ENCODE results near the gene PTPN11. TPM values are rescaled to one million over a fixed set of nuclear protein-coding genes. Genes with fewer than 3 reads are reported as not detected.

Gene PTPN11
- total and polyA plus RNA-seq, 2 of the 13 experiments (the other 11 are each of a cell fraction or from before 2014, with no cell fraction given), result 30.0 to 63.5 TPM

DNA sequence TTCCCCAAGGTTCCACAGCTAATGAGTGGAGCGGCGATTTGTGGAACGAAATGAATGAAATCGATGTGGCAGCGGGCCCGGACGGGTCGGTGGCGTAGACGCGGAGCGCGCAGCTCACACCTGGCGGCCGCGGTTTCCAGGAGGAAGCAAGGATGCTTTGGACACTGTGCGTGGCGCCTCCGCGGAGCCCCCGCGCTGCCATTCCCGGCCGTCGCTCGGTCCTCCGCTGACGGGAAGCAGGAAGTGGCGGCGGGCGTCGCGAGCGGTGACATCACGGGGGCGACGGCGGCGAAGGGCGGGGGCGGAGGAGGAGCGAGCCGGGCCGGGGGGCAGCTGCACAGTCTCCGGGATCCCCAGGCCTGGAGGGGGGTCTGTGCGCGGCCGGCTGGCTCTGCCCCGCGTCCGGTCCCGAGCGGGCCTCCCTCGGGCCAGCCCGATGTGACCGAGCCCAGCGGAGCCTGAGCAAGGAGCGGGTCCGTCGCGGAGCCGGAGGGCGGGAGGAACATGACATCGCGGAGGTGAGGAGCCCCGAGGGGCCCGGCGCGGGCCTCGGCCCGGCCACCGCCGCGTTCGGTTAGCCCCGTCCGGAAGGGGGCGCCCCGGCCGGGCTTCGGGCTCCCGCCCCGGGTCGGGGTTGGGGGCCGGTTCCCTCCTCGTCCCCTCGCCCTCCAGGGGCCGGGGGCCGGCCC, at the start of gene PTPN11 (continued):
- TF ChIP-seq CCAR2 (optimal IDR thresholded peaks at IDR 0.05; ENCODE audit: low read depth, low read length) (no peak), ZNF737 (CRISPR knock-in tag; IDR thresholded peaks at IDR 0.05; ENCODE audit: borderline replicate concordance) (no peak), MLX (CRISPR knock-in tag; IDR thresholded peaks at IDR 0.05) (no peak), KAT8 (CRISPR knock-in tag; IDR thresholded peaks at IDR 0.05) (peak; percentile 98), ARID3A (IDR thresholded peaks at IDR 0.05; ENCODE audit: low read depth, low read length) (no peak), GPN1 (CRISPR knock-in tag; IDR thresholded peaks at IDR 0.05; ENCODE audit: borderline replicate concordance) (no peak), ZMAT3 (CRISPR knock-in tag; conservative IDR thresholded peaks at IDR 0.05) (0 out of 2 replicates have a peak, but pooled peaks have one; percentile 31), CEBPG (CRISPR knock-in tag; IDR thresholded peaks at IDR 0.05) (no peak), SNAPC2 (CRISPR knock-in tag; IDR thresholded peaks at IDR 0.05) (no peak), POLR2G (IDR thresholded peaks at IDR 0.05; ENCODE audit: low read depth, low read length) (peak; percentile 93), CENPX (CRISPR knock-in tag; IDR thresholded peaks at IDR 0.05) (no peak), BRCA1 (CRISPR knock-in tag; IDR thresholded peaks at IDR 0.05) (no peak), ADNP (CRISPR knock-in tag; IDR thresholded peaks at IDR 0.05) (no peak), CBX2 (IDR thresholded peaks at IDR 0.05; ENCODE audit: low read depth, low read length) (no peak), CBX2 (CRISPR knock-in tag; IDR thresholded peaks at IDR 0.05; ENCODE audit: low read depth) (no peak), SIN3A (IDR thresholded peaks at IDR 0.05; ENCODE audit: borderline replicate concordance, low read depth, low read length) (peak; percentile 85; the same call in 1 of the 2 replicates), CERS6 (CRISPR knock-in tag; IDR thresholded peaks at IDR 0.05) (no peak), NR2F2 (IDR thresholded peaks at IDR 0.05; ENCODE audit: borderline replicate concordance, low read depth) (no peak), SMARCE1 (IDR thresholded peaks at IDR 0.05; ENCODE audit: borderline replicate concordance) (no peak), ZIK1 (CRISPR knock-in tag; IDR thresholded peaks at IDR 0.05; ENCODE audit: borderline replicate concordance, low read depth) (peak; percentile 80; the same call in 1 of the 2 replicates), ZBTB7B (CRISPR knock-in tag; IDR thresholded peaks at IDR 0.05) (0 out of 2 replicates have a peak, but pooled peaks have one; percentile 16)
- TF ChIP-seq, protein P1, sequence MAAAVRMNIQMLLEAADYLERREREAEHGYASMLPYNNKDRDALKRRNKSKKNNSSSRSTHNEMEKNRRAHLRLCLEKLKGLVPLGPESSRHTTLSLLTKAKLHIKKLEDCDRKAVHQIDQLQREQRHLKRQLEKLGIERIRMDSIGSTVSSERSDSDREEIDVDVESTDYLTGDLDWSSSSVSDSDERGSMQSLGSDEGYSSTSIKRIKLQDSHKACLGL (CRISPR knock-in tag; IDR thresholded peaks at IDR 0.05), result peak; percentile 46; the same call in 1 of the 2 replicates
- TF ChIP-seq, protein P2, sequence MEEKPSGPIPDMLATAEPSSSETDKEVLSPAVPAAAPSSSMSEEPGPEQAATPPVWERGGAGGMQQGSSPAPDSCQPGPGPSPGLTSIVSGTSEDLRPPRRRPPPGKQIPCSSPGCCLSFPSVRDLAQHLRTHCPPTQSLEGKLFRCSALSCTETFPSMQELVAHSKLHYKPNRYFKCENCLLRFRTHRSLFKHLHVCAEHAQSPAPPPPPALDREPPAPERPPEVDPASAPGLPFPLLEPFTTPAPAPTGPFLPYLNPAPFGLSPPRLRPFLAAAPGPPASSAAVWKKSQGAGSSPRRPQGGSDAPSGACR (CRISPR knock-in tag; IDR thresholded peaks at IDR 0.05), result peak; percentile 61; the same call in 1 of the 2 replicates
